ENCODE data around the gene MITF. TPM values are rescaled to one million over a fixed set of nuclear protein-coding genes. Genes with fewer than 3 reads are reported as not detected.
"Not testable (repeated sequence)": the region's sequence is repeated elsewhere in the genome, so short reads cannot be mapped to it uniquely, and the experiment has no call there.

The MITF gene
- total RNA-seq, 1 donor from 2014 or later: 57.7 TPM

GRCh38 chr3:69906351-69906966 is 167.2 kb downstream of the MITF start:
- TF ChIP-seq POLR2AphosphoS5 (IDR thresholded peaks at IDR 0.05; ENCODE audit: insufficient read depth in 1 of 2, low read depth in 1 of 2) (no peak), CTCF (IDR thresholded peaks at IDR 0.05) (no peak), POLR2A (IDR thresholded peaks at IDR 0.05) (no peak)
- Histone ChIP-seq H3K36me3 (no peaks in the 10 kb centered on the region), H3K4me1 (no peaks in the 10 kb centered on the region), H3K9me3 (no peaks in the 10 kb centered on the region), H3K27ac (no peak overlapping the region), H3K4me3 (no peak overlapping the region), H3K27me3 (no peaks in the 10 kb centered on the region)
- DNase-seq (ENCODE audit: extremely low spot score in 2 of 2): no peak
- intact Hi-C loops (cut with DNase I): no loop called here

DNA sequence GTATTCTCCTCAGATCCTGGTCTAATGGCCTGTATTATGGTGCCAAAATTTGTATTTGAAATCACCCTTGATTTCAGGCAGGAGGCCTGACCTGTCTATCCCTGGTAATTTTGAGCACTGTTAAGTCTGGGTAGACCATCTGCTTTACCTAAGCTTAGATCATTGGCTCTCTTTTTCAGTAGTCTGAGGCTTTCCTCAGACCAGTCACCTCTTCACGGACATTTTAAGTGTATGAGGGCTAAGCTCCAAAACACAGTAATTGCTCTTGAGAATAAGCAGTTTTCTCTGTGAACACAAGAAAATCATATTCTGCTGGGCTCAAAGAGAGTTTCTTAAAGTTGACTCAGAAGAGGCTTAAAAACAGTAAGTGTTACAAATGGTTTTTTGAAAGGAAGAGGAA is 168.3 kb downstream of the MITF start:
- Histone ChIP-seq H3K27ac (no peak overlapping the region), H3K36me3 (no peaks in the 10 kb centered on the region), H3K4me3 (no peak overlapping the region), H3K27me3 (no peaks in the 10 kb centered on the region), H3K4me1 (no peaks in the 10 kb centered on the region), H3K9me3 (no peaks in the 10 kb centered on the region)
- no peak for DNase-seq (ENCODE audit: extremely low spot score in 2 of 2)
- TF ChIP-seq POLR2AphosphoS5 (IDR thresholded peaks at IDR 0.05; ENCODE audit: insufficient read depth in 1 of 2, low read depth in 1 of 2) (no peak), CTCF (IDR thresholded peaks at IDR 0.05) (no peak), POLR2A (IDR thresholded peaks at IDR 0.05) (no peak)
- intact Hi-C loops (cut with DNase I): no loop called here

GRCh38 chr3:69909859-69910258 is 170.6 kb downstream of the MITF start:
- DNase-seq (ENCODE audit: extremely low spot score in 2 of 2); H3K4me3 ChIP-seq; H3K4me1 ChIP-seq; H3K27ac ChIP-seq; intact Hi-C loops (cut with DNase I); H3K27me3 ChIP-seq; H3K36me3 ChIP-seq; H3K9me3 ChIP-seq: not testable (repeated sequence)

DNA sequence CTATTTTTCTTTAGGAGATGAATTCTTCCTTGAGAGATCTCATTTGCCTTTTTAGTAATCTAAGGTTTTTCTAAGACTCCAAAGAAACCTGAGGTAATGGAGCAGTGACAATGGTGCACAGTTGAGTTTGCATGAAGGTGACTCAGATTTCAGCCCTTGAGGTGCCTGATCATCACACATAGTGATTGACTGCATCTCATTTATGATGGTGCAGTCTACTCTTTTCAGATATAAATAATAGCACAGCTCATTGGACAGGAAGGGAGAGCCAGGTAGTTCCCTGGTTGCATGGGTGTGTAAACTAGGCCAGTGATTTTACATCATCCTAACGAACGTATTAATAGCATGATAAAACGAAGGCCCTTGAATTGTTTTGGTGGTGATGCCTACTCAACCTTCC is 174.2 kb downstream of the MITF start:
- no peaks in the 10 kb centered on the region for H3K27me3 ChIP-seq
- intact Hi-C loops (cut with DNase I): no loop called here
- H3K27ac ChIP-seq: no peak overlapping the region
- TF ChIP-seq CTCF (IDR thresholded peaks at IDR 0.05) (no peak), POLR2A (IDR thresholded peaks at IDR 0.05) (no peak), POLR2AphosphoS5 (IDR thresholded peaks at IDR 0.05; ENCODE audit: insufficient read depth in 1 of 2, low read depth in 1 of 2) (no peak)
- H3K4me3 ChIP-seq: no peak overlapping the region
- no peaks in the 10 kb centered on the region for H3K36me3 ChIP-seq
- DNase-seq (ENCODE audit: extremely low spot score in 2 of 2): no peak
- no peaks in the 10 kb centered on the region for H3K4me1 ChIP-seq
- no peaks in the 10 kb centered on the region for H3K9me3 ChIP-seq

DNA sequence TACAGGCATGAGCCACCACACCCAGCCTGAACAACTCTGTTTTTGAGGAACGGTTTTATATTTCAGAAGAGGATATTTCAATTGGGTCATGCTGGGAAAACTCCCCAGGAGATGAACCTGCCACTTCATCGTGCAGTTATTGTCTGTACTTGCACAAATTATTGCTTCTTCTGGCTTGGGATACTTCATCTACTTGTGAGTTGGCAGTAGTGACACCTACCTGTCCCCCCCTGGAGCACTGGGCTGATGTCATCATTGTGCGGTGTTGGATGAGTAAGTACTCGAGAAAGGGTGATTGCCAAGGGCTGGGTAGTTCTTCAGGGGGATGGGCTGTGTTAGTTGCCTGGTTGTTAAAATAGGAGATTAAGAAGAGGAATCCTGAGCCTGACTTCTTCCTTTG is 175.1 kb downstream of the MITF start:
- H3K27me3 ChIP-seq: no peaks in the 10 kb centered on the region
- H3K4me1 ChIP-seq: no peaks in the 10 kb centered on the region
- no peak for TF ChIP-seq POLR2AphosphoS5 (IDR thresholded peaks at IDR 0.05; ENCODE audit: insufficient read depth in 1 of 2, low read depth in 1 of 2)
- no peak for TF ChIP-seq CTCF (IDR thresholded peaks at IDR 0.05)
- no peak for TF ChIP-seq POLR2A (IDR thresholded peaks at IDR 0.05)
- intact Hi-C loops (cut with DNase I): no loop called here
- H3K36me3 ChIP-seq: no peaks in the 10 kb centered on the region
- no peak for DNase-seq (ENCODE audit: extremely low spot score in 2 of 2)
- no peak overlapping the region for H3K4me3 ChIP-seq
- no peaks in the 10 kb centered on the region for H3K9me3 ChIP-seq
- no peak overlapping the region for H3K27ac ChIP-seq
